Activated T-helper 17 cell treated with anti-CD3 and anti-CD28 coated beads, Interleukin-2, amount 50 U/mL, for 72 hours (primary cell): ENCODE results near the gene GOLPH3. TPM values are rescaled to one million over a fixed set of nuclear protein-coding genes. Genes with fewer than 3 reads are reported as not detected.
"Not testable (repeated sequence)": the region's sequence is repeated elsewhere in the genome, so short reads cannot be mapped to it uniquely, and the experiment has no call there.

Experiments used
- ATAC-seq: fragments of 150-1000 bp; cut with Tn5 transposase; replicated peaks from 2 replicates; pipeline ENCODE4 v1.10.0; 2021; ENCODE audit warnings: mild to moderate bottlenecking, moderate library complexity
- H3K27ac Mint-ChIP-seq: one replicate; pipeline ENCODE4 v1.8.0; 2022; ENCODE audit warnings: mixed read lengths
- H3K27me3 Mint-ChIP-seq: one replicate; pipeline ENCODE4 v1.8.0; 2022; ENCODE audit warnings: mixed read lengths
- H3K36me3 Mint-ChIP-seq: one replicate; pipeline ENCODE4 v1.8.0; 2022; ENCODE audit warnings: low read depth, mild to moderate bottlenecking, mixed read lengths
- H3K4me1 Mint-ChIP-seq: one replicate; pipeline ENCODE4 v1.8.0; 2022; ENCODE audit warnings: mixed read lengths
- H3K4me3 Mint-ChIP-seq: one replicate; pipeline ENCODE4 v1.8.0; 2022; ENCODE audit warnings: mild to moderate bottlenecking, mixed read lengths
- H3K9me3 Mint-ChIP-seq: one replicate; pipeline ENCODE4 v1.8.0; 2022; ENCODE audit warnings: mixed read lengths
- total RNA-seq, 2 donors: library from RNA; stranded (reverse); gene quantifications; one replicate each; pipeline ENCODE4 v1.2.3, GENCODE V29; 2022

GOLPH3 gene
- total RNA-seq, 2 donors from 2014 or later: 51.7 to 74.1 TPM

- peaks cover 98% of the 10 kb centered on the region for H3K36me3 Mint-ChIP-seq
- H3K27ac Mint-ChIP-seq: no peak overlapping the region
- no peaks in the 10 kb centered on the region for H3K27me3 Mint-ChIP-seq
- peaks cover 19% of the 10 kb centered on the region for H3K4me1 Mint-ChIP-seq
- no peak overlapping the region for H3K4me3 Mint-ChIP-seq
- no peak for ATAC-seq
- no peaks in the 10 kb centered on the region for H3K9me3 Mint-ChIP-seq
Measured at GRCh38 chr5:32132757-32133156, 41.4 kb downstream of the GOLPH3 start.

- Mint-ChIP-seq H3K27ac (no peak overlapping the region), H3K4me1 (peaks cover 19% of the 10 kb centered on the region), H3K27me3 (no peaks in the 10 kb centered on the region), H3K9me3 (no peaks in the 10 kb centered on the region), H3K36me3 (peaks cover 94% of the 10 kb centered on the region), H3K4me3 (no peak overlapping the region)
- no peak for ATAC-seq
Measured at GRCh38 chr5:32131604-32132003, 42.5 kb downstream of the GOLPH3 start.

GRCh38 chr5:32130865-32131264 lies 43.3 kb downstream of the GOLPH3 start:
- Mint-ChIP-seq H3K4me1 (peaks cover 21% of the 10 kb centered on the region), H3K9me3 (no peaks in the 10 kb centered on the region), H3K27ac (peak overlapping the region; percentile 12), H3K27me3 (no peaks in the 10 kb centered on the region), H3K4me3 (no peak overlapping the region), H3K36me3 (peaks cover 94% of the 10 kb centered on the region)
- no peak for ATAC-seq

GRCh38 chr5:32129074-32129598 lies 45.0 kb downstream of the GOLPH3 start:
- Mint-ChIP-seq H3K27me3 (no peaks in the 10 kb centered on the region), H3K27ac (peak overlapping the region; percentile 43), H3K36me3 (peaks cover 93% of the 10 kb centered on the region), H3K9me3 (no peaks in the 10 kb centered on the region), H3K4me3 (no peak overlapping the region), H3K4me1 (peaks cover 24% of the 10 kb centered on the region)
- peak; percentile 38 for ATAC-seq

GRCh38 chr5:32127711-32128110 lies 46.4 kb downstream of the GOLPH3 start:
- H3K9me3 Mint-ChIP-seq: no peaks in the 10 kb centered on the region
- peaks cover 26% of the 10 kb centered on the region for H3K4me1 Mint-ChIP-seq
- H3K4me3 Mint-ChIP-seq: no peak overlapping the region
- peak overlapping the region; percentile 43 for H3K27ac Mint-ChIP-seq
- no peak for ATAC-seq
- no peaks in the 10 kb centered on the region for H3K27me3 Mint-ChIP-seq
- H3K36me3 Mint-ChIP-seq: peaks cover 93% of the 10 kb centered on the region

- no peaks in the 10 kb centered on the region for H3K9me3 Mint-ChIP-seq
- no peak overlapping the region for H3K4me3 Mint-ChIP-seq
- no peak overlapping the region for H3K27ac Mint-ChIP-seq
- H3K27me3 Mint-ChIP-seq: no peaks in the 10 kb centered on the region
- ATAC-seq: no peak
- H3K4me1 Mint-ChIP-seq: peaks cover 26% of the 10 kb centered on the region
- peaks cover 89% of the 10 kb centered on the region for H3K36me3 Mint-ChIP-seq
Measured at GRCh38 chr5:32126691-32127090, 47.4 kb downstream of the GOLPH3 start.

- peaks cover 18% of the 10 kb centered on the region for H3K4me1 Mint-ChIP-seq
- no peak for ATAC-seq
- H3K27ac Mint-ChIP-seq: peak overlapping the region; percentile 28
- no peaks in the 10 kb centered on the region for H3K27me3 Mint-ChIP-seq
- no peaks in the 10 kb centered on the region for H3K9me3 Mint-ChIP-seq
- H3K36me3 Mint-ChIP-seq: peaks cover 89% of the 10 kb centered on the region
- no peak overlapping the region for H3K4me3 Mint-ChIP-seq
Measured at GRCh38 chr5:32123889-32124676, 50.0 kb downstream of the GOLPH3 start.

GRCh38 chr5:32123058-32123805 lies 50.9 kb downstream of the GOLPH3 start:
- H3K36me3 Mint-ChIP-seq: peaks cover 86% of the 10 kb centered on the region
- no peaks in the 10 kb centered on the region for H3K9me3 Mint-ChIP-seq
- H3K27me3 Mint-ChIP-seq: no peaks in the 10 kb centered on the region
- no peak overlapping the region for H3K4me3 Mint-ChIP-seq
- peak; percentile 47 for ATAC-seq
- peaks cover 18% of the 10 kb centered on the region for H3K4me1 Mint-ChIP-seq
- H3K27ac Mint-ChIP-seq: peak overlapping the region; percentile 28

- Mint-ChIP-seq H3K36me3 (peaks cover 92% of the 10 kb centered on the region), H3K4me1 (peaks cover 34% of the 10 kb centered on the region), H3K27ac (peak overlapping the region; percentile 41)
- not testable (repeated sequence) for ATAC-seq, H3K27me3 Mint-ChIP-seq, H3K9me3 Mint-ChIP-seq, H3K4me3 Mint-ChIP-seq
Measured at GRCh38 chr5:32118922-32119321, 55.2 kb downstream of the GOLPH3 start.

GRCh38 chr5:32116574-32117313 lies 57.4 kb downstream of the GOLPH3 start:
- Mint-ChIP-seq H3K36me3 (peaks cover 97% of the 10 kb centered on the region), H3K27me3 (no peaks in the 10 kb centered on the region), H3K4me3 (peak overlapping the region; percentile 61), H3K27ac (peak overlapping the region; percentile 84), H3K9me3 (no peaks in the 10 kb centered on the region), H3K4me1 (peaks cover 30% of the 10 kb centered on the region)
- ATAC-seq: peak; percentile 81

GRCh38 chr5:32115985-32116384 lies 58.1 kb downstream of the GOLPH3 start:
- Mint-ChIP-seq H3K36me3 (peaks cover 96% of the 10 kb centered on the region), H3K4me3 (peak overlapping the region; percentile 61), H3K4me1 (peaks cover 30% of the 10 kb centered on the region), H3K9me3 (no peaks in the 10 kb centered on the region), H3K27me3 (no peaks in the 10 kb centered on the region), H3K27ac (peak overlapping the region; percentile 84)
- no peak for ATAC-seq

GRCh38 chr5:32110111-32110696 lies 63.9 kb downstream of the GOLPH3 start:
- ATAC-seq: no peak
- Mint-ChIP-seq H3K4me1 (no peaks in the 10 kb centered on the region), H3K4me3 (no peak overlapping the region), H3K27me3 (no peaks in the 10 kb centered on the region), H3K36me3 (peaks cover 99% of the 10 kb centered on the region), H3K27ac (peak overlapping the region; percentile 33), H3K9me3 (no peaks in the 10 kb centered on the region)

- no peaks in the 10 kb centered on the region for H3K27me3 Mint-ChIP-seq
- no peak overlapping the region for H3K4me3 Mint-ChIP-seq
- no peak for ATAC-seq
- H3K36me3 Mint-ChIP-seq: peaks cover 94% of the 10 kb centered on the region
- H3K4me1 Mint-ChIP-seq: no peaks in the 10 kb centered on the region
- no peak overlapping the region for H3K27ac Mint-ChIP-seq
- H3K9me3 Mint-ChIP-seq: no peaks in the 10 kb centered on the region
Measured at GRCh38 chr5:32109236-32109635, 64.9 kb downstream of the GOLPH3 start.

- no peak for ATAC-seq
- Mint-ChIP-seq H3K27me3 (no peaks in the 10 kb centered on the region), H3K4me3 (no peak overlapping the region), H3K9me3 (no peaks in the 10 kb centered on the region), H3K27ac (no peak overlapping the region), H3K36me3 (peaks cover 94% of the 10 kb centered on the region), H3K4me1 (no peaks in the 10 kb centered on the region)
Measured at GRCh38 chr5:32108167-32108566, 66.0 kb downstream of the GOLPH3 start.
